Activated CD4-positive, alpha-beta T cell treated with anti-CD3 and anti-CD28 coated beads, Interleukin-2, amount 10 ng/mL, durations not matched to agents 7 days and 5 days (primary cell): ENCODE data around the gene TMUB1. TPM values are rescaled to one million over a fixed set of nuclear protein-coding genes. Genes with fewer than 3 reads are reported as not detected.

ENCODE experiments used
- CTCF ChIA-PET: fragments of 350-600 bp; sonication (Branson Sonifier 250); formaldehyde crosslinking; loops from one replicate; lab custom pipeline; 2021; ENCODE audit warnings: antibody characterized with exemption; lab: Charles Lee
- POLR2A ChIA-PET: fragments of 350-600 bp; sonication (Branson Sonifier 250); formaldehyde crosslinking; loops from one replicate; lab custom pipeline; 2021; ENCODE audit warnings: antibody characterized with exemption; lab: Charles Lee
- DNase-seq: peaks from one replicate; pipeline ENCODE4 v3.0.0-alpha.2; 2020
- H3K27ac Mint-ChIP-seq: one replicate; pipeline ENCODE4 v1.8.0; 2021; ENCODE audit warnings: mild to moderate bottlenecking, moderate library complexity, mixed read lengths
- H3K27me3 Mint-ChIP-seq: one replicate; pipeline ENCODE4 v1.8.0; 2021; ENCODE audit warnings: mixed read lengths
- H3K36me3 Mint-ChIP-seq: one replicate; pipeline ENCODE4 v1.8.0; 2021; ENCODE audit warnings: low read depth, mixed read lengths
- H3K4me1 Mint-ChIP-seq: one replicate; pipeline ENCODE4 v1.8.0; 2021; ENCODE audit warnings: mixed read lengths
- H3K4me3 Mint-ChIP-seq: one replicate; pipeline ENCODE4 v1.8.0; 2021; ENCODE audit warnings: mild to moderate bottlenecking, moderate library complexity, mixed read lengths
- H3K9me3 Mint-ChIP-seq: one replicate; pipeline ENCODE4 v1.8.0; 2021; ENCODE audit warnings: mixed read lengths
- total RNA-seq, 2 experiments: library from RNA; stranded (reverse); gene quantifications; one replicate each; pipeline ENCODE4 v1.2.3, GENCODE V29; 2021

Gene TMUB1
- total RNA-seq, 2 experiments from 2014 or later: 73.7 to 77.1 TPM

DNA sequence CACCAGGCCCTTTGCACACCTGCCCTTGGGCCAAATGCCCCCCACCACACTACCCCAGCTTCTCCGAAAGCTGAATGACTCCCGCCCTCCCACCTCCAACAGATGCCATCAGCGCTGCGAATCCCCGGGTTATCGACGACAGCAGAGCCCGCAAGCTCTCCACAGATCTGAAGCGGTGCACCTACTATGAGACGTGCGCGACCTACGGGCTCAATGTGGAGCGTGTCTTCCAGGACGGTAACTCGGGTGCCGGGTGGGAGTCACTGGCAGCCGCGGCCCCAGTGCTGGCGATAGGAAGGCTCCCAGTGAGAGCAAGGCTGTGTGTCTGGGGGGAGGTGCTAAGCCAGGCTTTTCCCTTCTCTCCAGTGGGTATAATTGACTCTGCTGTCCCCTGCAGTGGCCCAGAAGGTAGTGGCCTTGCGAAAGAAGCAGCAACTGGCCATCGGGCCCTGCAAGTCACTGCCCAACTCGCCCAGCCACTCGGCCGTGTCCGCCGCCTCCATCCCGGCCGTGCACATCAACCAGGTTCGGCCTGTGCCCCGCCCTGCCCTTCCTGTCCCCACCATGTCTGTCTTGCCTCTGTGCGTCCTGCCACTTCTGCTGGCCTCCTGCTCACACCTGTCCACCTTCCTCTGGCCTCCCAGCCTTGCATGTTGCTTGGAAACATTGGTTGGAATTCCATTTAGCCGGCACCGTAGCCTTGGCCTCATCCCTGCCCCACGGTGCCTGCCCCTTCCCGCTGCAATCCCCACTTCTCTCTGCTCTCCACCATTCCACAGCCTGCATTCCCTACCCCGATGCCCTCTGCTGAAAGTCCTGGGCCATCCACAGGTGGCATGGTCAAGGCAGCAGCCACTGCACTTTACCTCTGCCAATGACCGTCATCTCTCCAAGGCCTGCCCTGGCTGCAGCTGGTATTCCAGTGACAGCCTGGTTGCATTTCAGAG, 35.1 kb upstream of the TMUB1 start:
- no peak for DNase-seq
- Mint-ChIP-seq H3K27ac (peak overlapping the region; percentile 79), H3K9me3 (no peaks in the 10 kb centered on the region), H3K4me3 (no peak overlapping the region), H3K4me1 (peaks cover 10% of the 10 kb centered on the region), H3K36me3 (no peaks in the 10 kb centered on the region), H3K27me3 (peaks cover 5% of the 10 kb centered on the region)
- ChIA-PET POLR2A (no interaction called here), CTCF (interaction anchor here (0.9 to 2.6 kb wide), 3 partner anchors 10 to 125 kb away, joined by 3 to 7 read pairs (median 4); no protein-coding TSS in a partner anchor)

DNA sequence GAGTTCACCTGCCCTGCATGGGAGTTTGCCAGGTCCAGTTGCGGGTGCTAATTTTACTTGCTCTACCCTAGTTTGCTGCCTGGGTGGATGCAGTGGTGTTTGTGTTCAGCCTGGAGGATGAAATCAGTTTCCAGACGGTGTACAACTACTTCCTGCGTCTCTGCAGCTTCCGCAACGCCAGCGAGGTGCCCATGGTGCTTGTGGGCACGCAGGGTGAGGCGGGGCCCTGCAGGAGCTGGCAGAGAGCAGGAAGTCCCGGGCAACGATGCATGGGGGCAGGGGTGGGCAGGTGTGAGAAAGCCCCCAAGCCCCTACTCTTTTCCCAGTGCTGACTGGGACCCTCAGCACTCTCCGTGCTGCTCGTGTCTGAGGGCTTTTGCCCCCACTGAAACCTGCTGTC, 34.3 kb upstream of the TMUB1 start:
- Mint-ChIP-seq H3K36me3 (no peaks in the 10 kb centered on the region), H3K27ac (peak overlapping the region; percentile 79), H3K4me1 (peaks cover 10% of the 10 kb centered on the region), H3K9me3 (no peaks in the 10 kb centered on the region), H3K27me3 (peaks cover 5% of the 10 kb centered on the region), H3K4me3 (peak overlapping the region; percentile 69)
- CTCF ChIA-PET: interaction anchor here (0.6 to 2.6 kb wide), 3 partner anchors 11 to 418 kb away, joined by 3 to 7 read pairs (median 3); no protein-coding TSS in a partner anchor
- DNase-seq: peak; percentile 44
- POLR2A ChIA-PET: no interaction called here

DNA sequence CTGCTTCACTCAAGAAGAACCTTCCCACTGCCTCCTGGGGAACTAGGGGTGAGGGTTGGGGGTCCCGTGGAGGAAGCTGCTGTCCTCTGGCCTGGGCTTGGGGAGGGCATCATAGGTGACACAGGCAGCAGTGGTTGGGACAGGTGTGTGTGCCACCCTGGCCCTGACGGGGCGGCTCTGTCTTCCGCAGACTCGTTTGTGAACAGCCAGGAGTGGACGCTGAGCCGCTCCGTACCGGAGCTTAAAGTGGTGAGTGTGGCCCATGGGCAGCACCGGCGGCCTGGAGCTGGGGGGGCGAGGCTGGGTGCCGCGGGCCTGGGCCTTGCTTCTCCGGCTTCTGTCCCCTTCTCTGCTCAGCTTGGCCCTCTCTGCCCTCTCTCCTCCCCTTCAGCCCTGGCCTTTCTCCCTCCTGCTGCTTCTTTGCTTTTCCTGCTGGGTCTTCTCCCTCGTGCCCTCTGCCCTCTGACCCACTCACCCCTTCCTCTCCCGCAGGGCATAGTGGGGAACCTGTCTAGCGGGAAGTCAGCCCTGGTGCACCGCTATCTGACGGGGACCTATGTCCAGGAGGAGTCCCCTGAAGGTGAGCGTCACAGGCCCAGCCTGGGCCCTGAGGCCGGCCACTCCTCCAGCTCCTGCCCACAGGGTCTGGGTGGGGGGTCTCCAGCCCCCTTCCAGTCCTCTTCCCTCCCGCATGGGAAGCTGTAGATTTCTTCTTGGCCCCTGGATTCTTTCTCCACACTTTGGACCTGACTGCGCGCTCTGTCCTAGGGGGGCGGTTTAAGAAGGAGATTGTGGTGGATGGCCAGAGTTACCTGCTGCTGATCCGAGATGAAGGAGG, 33.5 kb upstream of the TMUB1 start:
- ChIA-PET CTCF (interaction anchor here (0.6 to 2.6 kb wide), 6 partner anchors 12 to 419 kb away, joined by 3 to 7 read pairs (median 3); no protein-coding TSS in a partner anchor), POLR2A (no interaction called here)
- peaks cover 5% of the 10 kb centered on the region for H3K27me3 Mint-ChIP-seq
- peak overlapping the region; percentile 79 for H3K27ac Mint-ChIP-seq
- H3K4me3 Mint-ChIP-seq: peak overlapping the region; percentile 69
- H3K9me3 Mint-ChIP-seq: no peaks in the 10 kb centered on the region
- peaks cover 10% of the 10 kb centered on the region for H3K4me1 Mint-ChIP-seq
- DNase-seq: no peak
- no peaks in the 10 kb centered on the region for H3K36me3 Mint-ChIP-seq

DNA sequence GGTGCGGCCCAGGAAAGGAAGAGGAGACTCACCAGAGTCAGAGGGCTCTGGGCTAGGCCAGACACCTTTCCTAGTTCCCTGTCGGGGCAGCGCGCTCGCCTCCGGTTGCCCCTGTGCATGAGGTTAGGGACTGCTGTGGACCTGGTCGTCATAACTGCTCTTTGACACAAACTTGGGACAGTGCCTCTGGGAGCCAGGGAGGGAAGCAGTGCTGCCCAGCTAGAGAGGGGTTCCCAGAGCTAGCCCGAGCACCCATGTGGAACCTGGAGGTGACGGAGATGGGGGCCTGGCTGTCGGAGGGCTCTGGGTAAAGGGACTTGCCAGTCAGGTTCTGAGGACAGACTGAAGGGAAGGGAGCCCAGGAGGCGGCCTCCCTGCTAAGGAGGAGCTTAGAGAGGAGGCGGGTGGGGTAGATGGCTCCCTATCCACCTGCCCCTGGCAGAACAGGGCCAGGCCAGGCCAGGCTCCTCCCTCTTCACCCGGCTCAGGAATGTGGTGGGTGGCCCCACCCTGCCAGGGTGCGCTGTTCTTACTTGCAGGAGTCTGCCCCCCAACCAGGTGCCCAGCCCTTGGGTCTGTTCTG, 32.6 kb upstream of the TMUB1 start:
- peak overlapping the region; percentile 22 for H3K27ac Mint-ChIP-seq
- ChIA-PET POLR2A (no interaction called here), CTCF (interaction anchor here (1.0 to 3.8 kb wide), 7 partner anchors 8 to 131 kb away, joined by 3 to 18 read pairs (median 3); no protein-coding TSS in a partner anchor)
- H3K4me3 Mint-ChIP-seq: peak overlapping the region; percentile 55
- peaks cover 10% of the 10 kb centered on the region for H3K4me1 Mint-ChIP-seq
- no peaks in the 10 kb centered on the region for H3K36me3 Mint-ChIP-seq
- H3K27me3 Mint-ChIP-seq: peaks cover 5% of the 10 kb centered on the region
- no peaks in the 10 kb centered on the region for H3K9me3 Mint-ChIP-seq
- DNase-seq: no peak

DNA sequence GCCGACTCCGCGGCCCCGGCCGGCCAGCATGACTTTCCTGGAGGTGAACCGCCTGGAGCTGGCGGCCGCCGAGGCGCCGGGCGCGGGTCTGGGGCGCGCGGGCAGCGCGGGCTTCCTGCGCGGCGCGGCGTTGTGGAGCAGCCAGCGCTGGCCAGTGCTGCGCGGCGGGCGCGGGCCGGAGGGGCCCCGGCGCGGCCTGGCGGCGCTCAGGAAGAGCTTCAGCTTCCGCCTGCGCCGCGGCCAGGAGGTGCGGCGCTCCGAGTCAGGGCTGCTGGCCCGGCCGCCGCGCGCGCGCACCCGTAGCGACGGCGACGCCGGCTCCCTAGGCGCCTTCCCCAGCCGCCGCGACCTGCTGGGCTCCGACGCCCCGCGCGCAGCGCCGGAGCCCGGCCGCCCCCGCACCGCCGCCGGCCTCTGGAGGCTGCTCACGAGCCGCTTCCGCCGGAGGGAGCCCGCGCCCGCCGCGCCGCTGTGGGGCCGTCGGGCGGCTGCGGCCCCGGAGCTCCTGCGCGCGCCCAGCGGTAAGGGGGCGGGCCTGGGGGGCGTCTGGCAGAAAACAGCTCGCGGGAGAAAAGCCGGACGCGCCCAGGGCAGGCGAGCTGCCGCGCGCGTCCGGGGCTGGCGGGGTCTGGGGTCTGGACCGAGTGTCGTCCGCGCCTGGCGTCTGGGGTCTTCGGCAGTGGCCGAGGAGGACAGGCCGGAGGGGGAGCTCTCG, 32.0 kb upstream of the TMUB1 start:
- Mint-ChIP-seq H3K27me3 (peaks cover 5% of the 10 kb centered on the region), H3K9me3 (no peaks in the 10 kb centered on the region), H3K4me3 (peak overlapping the region; percentile 55), H3K36me3 (no peaks in the 10 kb centered on the region), H3K4me1 (peaks cover 10% of the 10 kb centered on the region), H3K27ac (peak overlapping the region; percentile 22)
- POLR2A ChIA-PET: no interaction called here
- no peak for DNase-seq
- CTCF ChIA-PET: interaction anchor here (1.0 to 3.8 kb wide), 7 partner anchors 9 to 132 kb away, joined by 3 to 18 read pairs (median 3); no protein-coding TSS in a partner anchor

DNA sequence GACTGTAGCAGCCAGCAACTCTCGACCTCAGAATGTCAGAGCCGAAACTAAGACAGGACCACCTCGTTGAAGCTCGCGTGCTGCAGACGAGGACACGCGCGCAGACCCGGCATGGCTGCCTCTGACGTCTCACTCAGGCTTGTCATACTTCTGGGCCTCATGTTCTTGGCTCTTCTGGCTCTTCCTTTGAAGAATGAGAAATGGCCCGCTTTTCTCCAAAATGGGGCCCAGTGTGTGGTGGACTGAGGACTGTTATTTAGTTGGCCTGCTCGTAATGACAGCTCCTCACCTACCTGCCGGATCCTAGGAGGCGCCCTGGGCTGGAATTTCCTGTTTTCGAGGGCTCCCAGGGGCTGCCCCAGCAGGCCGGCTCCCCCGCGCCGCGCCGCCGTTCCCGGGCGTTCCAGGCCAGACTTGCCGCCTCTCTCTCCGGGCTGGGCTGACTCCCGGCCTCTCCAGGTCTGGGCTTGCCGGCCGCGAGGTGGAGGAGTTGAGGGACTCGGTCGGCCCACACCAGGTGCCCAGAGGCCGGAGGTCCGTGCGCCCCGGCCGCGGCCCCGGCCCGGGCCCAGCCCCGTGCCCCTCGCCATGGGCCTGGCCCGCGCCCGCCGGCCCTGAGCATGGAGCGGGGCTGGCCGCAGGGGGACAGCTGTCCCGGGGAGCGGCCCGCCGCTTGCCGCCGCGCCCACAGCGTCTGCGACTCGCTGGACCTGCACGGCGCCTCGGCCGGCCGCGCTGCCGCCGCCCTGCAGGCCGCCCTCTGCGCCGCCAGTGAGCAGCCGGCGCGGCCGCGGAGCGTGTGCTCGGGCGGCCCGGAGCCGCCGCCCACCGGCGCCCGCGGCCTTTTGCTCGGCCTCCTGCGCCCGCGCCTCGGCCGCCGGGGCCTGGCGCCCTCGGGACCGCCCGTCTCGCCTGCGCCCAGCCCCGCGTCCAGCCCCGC, 31.1 kb upstream of the TMUB1 start:
- peaks cover 5% of the 10 kb centered on the region for H3K27me3 Mint-ChIP-seq
- no peaks in the 10 kb centered on the region for H3K36me3 Mint-ChIP-seq
- H3K4me3 Mint-ChIP-seq: peak overlapping the region; percentile 30
- no peak for DNase-seq
- ChIA-PET POLR2A (no interaction called here), CTCF (interaction anchor here (1.1 to 3.8 kb wide), 4 partner anchors 9 to 27 kb away, joined by 3 to 18 read pairs (median 4); no protein-coding TSS in a partner anchor)
- H3K4me1 Mint-ChIP-seq: peaks cover 10% of the 10 kb centered on the region
- no peak overlapping the region for H3K27ac Mint-ChIP-seq
- no peaks in the 10 kb centered on the region for H3K9me3 Mint-ChIP-seq

DNA sequence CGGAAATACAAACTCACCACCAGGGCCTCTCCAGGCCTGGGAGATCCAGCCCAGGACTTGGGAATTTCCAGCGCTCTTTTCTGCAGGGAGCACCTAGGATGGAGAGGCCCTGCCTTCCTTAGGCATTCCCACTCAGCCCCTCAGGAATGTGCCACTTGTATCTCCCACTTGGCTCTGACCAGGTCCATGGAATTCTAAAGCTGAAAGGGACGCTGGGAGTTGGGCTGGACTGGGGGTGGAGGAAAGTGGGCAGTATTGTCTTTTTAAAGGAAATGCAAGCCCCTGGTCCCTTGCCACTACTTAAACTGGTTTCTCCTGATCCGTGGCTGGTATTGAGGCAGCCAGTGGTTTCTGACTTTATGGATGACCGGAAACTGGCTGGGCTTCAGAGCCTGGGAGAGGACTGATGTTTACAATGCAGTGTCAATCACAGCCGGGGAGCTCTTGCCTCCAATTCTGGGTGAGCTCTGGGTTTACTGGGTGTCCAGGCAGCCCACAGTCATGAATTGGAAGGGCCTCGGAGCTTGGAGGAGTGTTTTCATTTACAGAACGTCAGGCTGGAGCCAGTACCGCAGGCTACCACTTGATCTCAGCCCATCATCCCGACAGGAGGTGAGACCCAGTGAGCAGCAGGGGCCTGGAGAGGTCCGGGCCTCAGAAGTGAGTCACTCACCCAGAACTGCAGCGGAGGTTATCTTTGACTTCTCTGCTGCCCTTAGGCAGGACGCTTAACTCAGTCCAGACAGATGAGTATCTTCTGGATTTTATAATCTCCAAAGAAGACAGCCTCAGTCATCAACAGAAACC, 30.3 kb upstream of the TMUB1 start:
- POLR2A ChIA-PET: no interaction called here

DNA sequence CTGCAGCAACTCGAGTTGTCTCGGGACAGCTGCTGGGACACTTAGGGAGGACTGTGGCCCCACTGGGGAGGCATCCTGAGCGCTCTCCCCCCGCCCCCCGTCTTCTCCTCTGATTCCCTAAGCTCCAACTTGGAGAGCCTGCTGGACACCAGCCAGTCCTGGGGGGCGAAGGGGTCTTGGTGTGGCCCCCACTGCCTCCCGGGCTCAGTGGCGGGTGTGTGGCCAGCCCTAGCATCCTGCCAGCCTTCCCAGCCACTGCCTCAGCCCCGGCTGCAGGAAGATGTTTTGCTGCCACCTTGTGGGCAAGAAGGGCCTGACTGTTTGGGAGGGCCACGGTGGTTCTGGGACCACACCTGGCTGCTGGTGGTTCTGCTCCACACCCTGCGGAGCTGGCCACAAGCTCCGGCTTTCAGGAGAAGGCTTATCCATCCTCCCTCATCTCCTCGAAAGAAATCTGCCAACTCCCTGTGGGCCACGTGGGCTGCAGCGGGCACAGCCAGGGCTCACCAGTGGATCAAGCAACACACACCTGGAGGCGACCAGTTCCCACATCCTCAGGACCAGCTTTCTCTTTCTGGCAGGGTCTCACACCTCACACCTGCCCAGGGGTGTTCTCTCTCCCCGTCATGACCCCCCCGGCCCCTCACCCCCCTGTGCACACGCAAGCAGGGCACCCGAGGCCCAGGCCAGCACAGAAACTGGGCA, 27.8 kb upstream of the TMUB1 start:
- H3K9me3 Mint-ChIP-seq: no peaks in the 10 kb centered on the region
- no peaks in the 10 kb centered on the region for H3K36me3 Mint-ChIP-seq
- DNase-seq: peak; percentile 79
- H3K4me1 Mint-ChIP-seq: peaks cover 4% of the 10 kb centered on the region
- no peak overlapping the region for H3K27ac Mint-ChIP-seq
- H3K27me3 Mint-ChIP-seq: peaks cover 5% of the 10 kb centered on the region
- POLR2A ChIA-PET: no interaction called here
- CTCF ChIA-PET: interaction anchor here (0.6 to 2.2 kb wide), 19 partner anchors 8 to 331 kb away, joined by 3 to 10 read pairs (median 3); partner anchors contain the start of genes ABCB8 and FASTK
- no peak overlapping the region for H3K4me3 Mint-ChIP-seq

More for the DNA sequence above, 30.3 kb upstream of the TMUB1 start:
- no peaks in the 10 kb centered on the region for H3K9me3 Mint-ChIP-seq
- H3K4me3 Mint-ChIP-seq: peak overlapping the region; percentile 30
- DNase-seq: no peak
- CTCF ChIA-PET: interaction anchor here (1.0 to 3.8 kb wide), 3 partner anchors 10 to 261 kb away, joined by 3 to 18 read pairs (median 3); no protein-coding TSS in a partner anchor
- no peaks in the 10 kb centered on the region for H3K36me3 Mint-ChIP-seq
- peaks cover 5% of the 10 kb centered on the region for H3K27me3 Mint-ChIP-seq
- peaks cover 8% of the 10 kb centered on the region for H3K4me1 Mint-ChIP-seq
- H3K27ac Mint-ChIP-seq: no peak overlapping the region

DNA sequence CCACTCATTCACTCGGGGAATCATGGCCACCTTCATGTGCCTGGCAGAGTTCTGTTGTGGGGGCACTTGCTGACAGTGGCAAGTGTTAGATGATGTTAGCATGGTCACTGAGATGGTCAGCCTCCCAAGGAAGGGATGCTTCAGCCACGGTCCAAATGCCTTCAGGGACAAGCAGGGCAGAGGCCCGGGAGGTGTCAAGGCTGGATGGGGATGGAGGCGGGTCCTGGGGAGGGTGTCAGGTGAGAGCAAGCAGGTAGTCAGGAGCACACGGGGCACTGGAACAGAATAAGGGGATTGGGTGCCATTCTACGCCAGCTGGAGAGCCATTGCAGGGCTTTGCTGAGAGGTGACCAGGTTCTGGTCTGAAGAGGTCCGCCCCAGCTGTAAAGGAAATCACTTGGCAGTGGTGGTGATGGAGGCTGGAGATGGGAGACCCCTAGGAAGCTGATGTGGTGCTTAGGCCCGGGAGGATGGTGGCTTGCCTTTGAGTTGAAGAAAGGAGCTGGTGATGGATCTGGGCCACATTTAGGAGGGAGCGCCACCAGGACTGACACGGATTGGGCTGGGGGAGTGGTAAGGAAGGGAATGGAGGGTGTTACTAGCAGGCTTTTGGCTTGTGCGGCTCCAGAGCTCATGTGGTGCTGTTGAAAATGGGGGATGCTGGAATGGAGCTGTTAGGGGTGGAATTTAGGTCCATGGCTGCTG, 27.1 kb upstream of the TMUB1 start:
- Mint-ChIP-seq H3K27me3 (no peaks in the 10 kb centered on the region), H3K4me3 (no peak overlapping the region), H3K36me3 (no peaks in the 10 kb centered on the region), H3K9me3 (no peaks in the 10 kb centered on the region), H3K27ac (no peak overlapping the region), H3K4me1 (no peaks in the 10 kb centered on the region)
- DNase-seq: no peak
- ChIA-PET POLR2A (no interaction called here), CTCF (interaction anchor here (0.6 to 2.2 kb wide), 17 partner anchors 8 to 330 kb away, joined by 3 to 10 read pairs (median 3); partner anchors contain the start of gene ABCB8)
